Hematopoietic multipotent progenitor cell (in vitro differentiated cells): ENCODE measurements around the gene ZFYVE26. TPM values are rescaled to one million over a fixed set of nuclear protein-coding genes. Genes with fewer than 3 reads are reported as not detected.
"Not testable (repeated sequence)": the region's sequence is repeated elsewhere in the genome, so short reads cannot be mapped to it uniquely, and the experiment has no call there.

Experiments used
- DNase-seq, 3 donors: peaks; one replicate each; pipeline ENCODE4 v3.0.0-alpha.2; 2011 to 2015; ENCODE audit warnings: low read depth in 2 of 3, low spot score in 2 of 3
- total RNA-seq: library from RNA; depleted of rRNA; stranded (reverse); fragments of >200 nt; gene quantifications from one replicate; pipeline ENCODE4 v1.2.3, GENCODE V29; 2012

ZFYVE26 gene
- total RNA-seq = 22.1 TPM

- DNase-seq = peak; percentile 68 to 95 (median 94)
Measured at GRCh38 chr14:67816326-67817002, at the start of gene ZFYVE26. Gene ZFYVE26, minus strand, starts transcription at chr14:67816590. Its CDS starts 627 bp downstream, at chr14:67815963.

GRCh38 chr14:67863223-67863622 is 46.8 kb upstream of the ZFYVE26 start:
- no peak for DNase-seq

GRCh38 chr14:67859169-67859749 is 42.9 kb upstream of the ZFYVE26 start:
- DNase-seq = no peak

GRCh38 chr14:67857778-67858350 is 41.5 kb upstream of the ZFYVE26 start:
- no peak for DNase-seq

- no peak for DNase-seq
Measured at GRCh38 chr14:67856827-67857226, 40.4 kb upstream of the ZFYVE26 start.

- peak in 2 of 3 donors; percentile 26 to 70 for DNase-seq
Measured at GRCh38 chr14:67853715-67854114, 37.3 kb upstream of the ZFYVE26 start.

GRCh38 chr14:67852926-67853604 is 36.7 kb upstream of the ZFYVE26 start:
- DNase-seq = peak in 2 of 3 donors; percentile 15 to 62

- DNase-seq = peak in 2 of 3 donors; percentile 83 to 95
Measured at GRCh38 chr14:67851785-67852410, 35.5 kb upstream of the ZFYVE26 start.

- no peak for DNase-seq
Measured at GRCh38 chr14:67850066-67850830, 33.9 kb upstream of the ZFYVE26 start.

- no peak for DNase-seq
Measured at GRCh38 chr14:67846029-67846610, 29.7 kb upstream of the ZFYVE26 start.

GRCh38 chr14:67837011-67837624 is 20.7 kb upstream of the ZFYVE26 start:
- DNase-seq = peak; percentile 30 to 92 (median 81)

- no peak for DNase-seq
Measured at GRCh38 chr14:67835596-67835995, 19.2 kb upstream of the ZFYVE26 start.

- DNase-seq = no peak
Measured at GRCh38 chr14:67833403-67833802, 17.0 kb upstream of the ZFYVE26 start.

GRCh38 chr14:67831113-67831512 is 14.7 kb upstream of the ZFYVE26 start:
- DNase-seq = no peak

- DNase-seq = no peak
Measured at GRCh38 chr14:67821121-67821520, 4.7 kb upstream of the ZFYVE26 start.

- DNase-seq = peak in 1 of 3 donors; percentile 2
Measured at GRCh38 chr14:67820428-67820971, 4.1 kb upstream of the ZFYVE26 start.

GRCh38 chr14:67819563-67820421 is 3.4 kb upstream of the ZFYVE26 start, which contains the start of gene RAD51B:
Gene RAD51B, plus strand, starts transcription at chr14:67819779.
- DNase-seq = peak; percentile 63 to 90 (median 83)

- not testable (repeated sequence) for DNase-seq
Measured at GRCh38 chr14:67818476-67818875, 2.1 kb upstream of the ZFYVE26 start.
